NCI-H146 treated with DMSO at 0.1 percent for 48 hours (cell line): ENCODE data around the gene GPAT3.
"Not testable (repeated sequence)": the region's sequence is repeated elsewhere in the genome, so short reads cannot be mapped to it uniquely, and the experiment has no call there.

ENCODE experiments used
- DNase-seq: peaks from one replicate; lab custom pipeline; 2025; ENCODE audit not compliant: unreplicated experiment; lab: John Stamatoyannopoulos, UW

The GPAT3 gene

DNA sequence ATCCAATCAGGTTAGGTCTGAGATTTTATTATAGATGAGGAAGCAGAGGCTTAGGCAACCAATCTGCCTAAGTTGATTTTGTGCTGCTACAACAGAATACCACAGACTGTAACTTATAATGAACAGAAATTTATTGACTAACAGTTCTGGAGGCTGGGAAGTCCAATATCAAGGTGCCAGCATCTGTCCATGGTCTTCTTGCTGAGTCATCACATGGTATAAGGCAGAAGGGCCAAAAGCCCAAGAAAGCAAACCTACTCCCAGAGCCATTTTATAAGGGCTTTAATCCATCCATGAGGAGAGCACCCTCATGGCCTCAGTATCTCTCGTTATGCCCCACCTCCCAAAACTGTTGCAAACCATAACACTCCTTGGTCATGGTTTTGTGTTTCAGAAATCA, 55.8 kb downstream of the GPAT3 start:
- no peak for DNase-seq

GRCh38 chr4:83599183-83599582, 63.3 kb downstream of the GPAT3 start:
- no peak for DNase-seq

GRCh38 chr4:83603129-83603528, 67.2 kb downstream of the GPAT3 start:
- no peak for DNase-seq

DNA sequence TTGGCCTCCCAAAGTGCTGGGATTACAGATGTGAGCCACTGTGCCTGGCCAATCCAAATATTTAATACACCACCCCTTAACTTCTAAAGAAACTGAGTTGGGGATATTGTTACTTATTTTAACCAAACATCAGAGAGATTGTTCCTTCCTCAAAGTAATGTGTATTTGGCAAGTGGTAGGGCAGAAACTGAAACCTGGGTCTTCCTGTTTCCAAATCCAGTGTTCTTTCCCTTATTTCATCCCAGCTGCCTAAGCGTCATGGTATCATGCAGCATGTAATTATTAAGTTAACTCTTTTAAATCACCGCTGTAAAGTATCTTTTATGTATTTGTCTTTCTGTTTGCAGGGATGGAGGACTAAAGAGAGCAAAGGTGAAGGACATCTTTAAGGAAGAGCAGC, 68.4 kb downstream of the GPAT3 start:
- no peak for DNase-seq

GRCh38 chr4:83605210-83605609, 69.3 kb downstream of the GPAT3 start:
- no peak for DNase-seq

GRCh38 chr4:83605744-83606172, 69.8 kb downstream of the GPAT3 start:
- DNase-seq: no peak

GRCh38 chr4:83606460-83606859, 70.6 kb downstream of the GPAT3 start:
- no peak for DNase-seq

GRCh38 chr4:83606898-83607297, 71.0 kb downstream of the GPAT3 start:
- no peak for DNase-seq

DNA sequence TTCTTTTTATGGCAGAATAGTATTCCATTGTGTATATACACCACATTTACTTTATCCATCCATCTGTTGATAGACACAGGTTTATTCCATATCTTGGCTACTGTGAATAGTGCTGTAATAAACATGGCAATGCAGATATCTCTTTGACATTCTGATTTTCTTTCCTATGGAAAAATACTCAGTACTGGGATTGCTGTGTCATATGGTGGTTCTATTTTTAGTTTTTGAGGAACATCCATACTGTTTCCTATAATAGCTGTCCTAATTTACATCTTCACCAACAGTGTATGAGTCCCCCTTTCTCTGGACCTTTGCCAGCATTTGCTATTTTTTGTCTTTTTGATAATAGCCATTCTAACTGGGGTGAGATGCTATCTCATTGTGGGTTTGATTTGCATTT, 73.5 kb downstream of the GPAT3 start:
- no peak for DNase-seq

DNA sequence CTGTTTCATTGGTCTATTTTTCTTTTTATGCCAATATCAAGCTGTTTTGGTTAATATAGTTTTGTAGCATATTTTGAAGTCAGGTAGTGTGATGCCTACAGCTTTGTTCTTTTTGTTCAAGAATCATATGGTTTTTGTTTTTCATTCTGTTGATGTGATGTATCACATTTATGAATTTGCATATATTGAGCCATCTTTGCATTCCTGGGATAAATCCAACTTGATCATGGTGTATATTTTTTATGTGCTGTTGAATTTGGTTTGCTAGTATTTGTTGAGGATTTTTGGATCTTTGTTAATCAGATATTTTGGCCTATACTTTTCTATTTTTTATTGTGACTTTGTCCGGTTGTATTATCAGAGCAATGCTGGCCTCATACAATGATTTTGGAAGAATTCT, 74.8 kb downstream of the GPAT3 start:
- DNase-seq: no peak

GRCh38 chr4:83613023-83613422, 77.1 kb downstream of the GPAT3 start:
- DNase-seq: no peak

DNA sequence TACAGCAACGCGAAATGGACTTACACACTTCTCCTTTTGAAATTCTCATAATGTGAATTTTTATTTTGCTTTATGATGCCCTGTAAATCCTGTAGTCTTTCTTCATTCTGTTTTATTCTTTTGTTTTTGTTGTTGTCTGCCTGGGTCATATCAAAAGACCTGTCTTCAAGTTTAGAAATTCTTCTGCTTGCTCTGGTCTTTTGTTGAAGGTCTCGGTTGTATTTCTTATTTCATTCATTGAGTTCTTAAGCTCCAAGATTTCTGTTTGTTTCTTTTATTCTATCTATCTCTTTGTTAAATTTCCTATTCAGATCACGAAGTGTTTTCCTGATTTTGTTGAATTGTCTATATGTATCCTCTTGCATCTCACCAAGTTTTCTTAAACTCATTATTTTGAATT, 78.1 kb downstream of the GPAT3 start:
- DNase-seq: no peak

DNA sequence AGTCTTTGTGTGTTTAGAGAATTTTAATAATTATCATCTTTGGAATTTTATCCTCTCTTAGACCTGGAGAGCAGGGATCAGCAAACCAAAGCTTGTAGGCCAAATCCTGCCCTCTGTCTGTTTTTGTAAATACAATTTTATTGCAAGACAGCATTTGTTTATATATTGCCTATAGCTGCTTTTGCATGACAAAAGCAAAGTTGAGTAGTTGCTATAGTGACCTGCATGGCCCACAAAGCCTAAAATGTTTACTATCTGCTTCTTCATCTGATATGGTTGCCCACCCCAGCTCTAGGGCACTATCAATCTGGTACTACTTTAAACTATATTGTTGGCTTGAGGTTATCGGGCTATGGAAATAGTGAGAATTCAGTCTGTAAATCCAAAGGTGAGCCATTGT, 80.3 kb downstream of the GPAT3 start:
- no peak for DNase-seq

DNA sequence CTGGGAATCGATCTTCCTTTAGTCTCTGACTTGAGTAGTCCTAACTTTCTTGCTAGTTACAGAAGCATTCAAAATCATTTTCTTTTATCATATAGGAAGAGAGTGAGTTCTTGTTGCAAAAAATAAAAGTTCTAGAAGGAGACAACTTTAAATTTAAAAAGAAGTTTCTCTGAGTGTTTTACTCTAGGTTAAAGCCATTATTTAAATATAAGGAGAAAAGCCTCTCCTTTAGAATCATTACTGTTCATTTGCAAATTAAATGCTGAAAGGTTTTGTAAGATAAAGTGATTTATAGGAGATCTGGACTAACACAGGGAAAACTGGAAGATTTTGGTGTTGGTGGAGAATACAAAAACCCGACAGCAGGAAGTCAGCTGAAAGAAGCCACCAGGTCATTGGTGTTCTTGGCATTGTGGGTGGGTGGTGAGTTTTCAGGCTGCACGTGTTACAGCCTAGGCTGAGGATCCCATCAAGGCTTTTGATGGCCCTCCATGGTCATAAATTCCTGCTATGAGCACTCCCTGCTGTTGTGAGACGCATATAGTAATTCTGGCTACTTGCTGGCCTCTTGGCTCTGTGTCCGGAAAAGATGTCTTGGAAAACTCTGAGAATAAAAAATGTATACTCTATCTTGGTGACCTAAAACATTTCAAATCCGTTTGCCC, 81.6 kb downstream of the GPAT3 start:
- no peak for DNase-seq

DNA sequence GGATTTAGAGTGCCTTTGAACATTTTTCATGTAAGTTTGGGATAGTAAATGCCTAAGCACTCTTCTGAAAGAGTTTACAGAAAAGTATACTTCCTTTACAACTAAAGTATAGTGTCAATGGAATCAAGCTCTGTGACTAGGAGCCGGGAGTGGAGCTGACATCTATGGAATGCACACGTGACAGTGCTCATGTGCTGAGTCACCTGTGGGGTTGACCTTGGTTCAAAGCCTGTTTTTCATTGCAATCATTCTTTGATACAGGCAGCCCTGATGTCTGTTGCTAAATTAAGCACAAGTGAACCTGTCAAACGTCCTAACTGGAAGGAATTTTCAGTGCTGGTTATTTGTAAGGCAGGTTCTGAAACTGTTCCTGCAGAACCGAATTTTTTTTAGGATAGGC, 82.5 kb downstream of the GPAT3 start:
- DNase-seq: no peak

DNA sequence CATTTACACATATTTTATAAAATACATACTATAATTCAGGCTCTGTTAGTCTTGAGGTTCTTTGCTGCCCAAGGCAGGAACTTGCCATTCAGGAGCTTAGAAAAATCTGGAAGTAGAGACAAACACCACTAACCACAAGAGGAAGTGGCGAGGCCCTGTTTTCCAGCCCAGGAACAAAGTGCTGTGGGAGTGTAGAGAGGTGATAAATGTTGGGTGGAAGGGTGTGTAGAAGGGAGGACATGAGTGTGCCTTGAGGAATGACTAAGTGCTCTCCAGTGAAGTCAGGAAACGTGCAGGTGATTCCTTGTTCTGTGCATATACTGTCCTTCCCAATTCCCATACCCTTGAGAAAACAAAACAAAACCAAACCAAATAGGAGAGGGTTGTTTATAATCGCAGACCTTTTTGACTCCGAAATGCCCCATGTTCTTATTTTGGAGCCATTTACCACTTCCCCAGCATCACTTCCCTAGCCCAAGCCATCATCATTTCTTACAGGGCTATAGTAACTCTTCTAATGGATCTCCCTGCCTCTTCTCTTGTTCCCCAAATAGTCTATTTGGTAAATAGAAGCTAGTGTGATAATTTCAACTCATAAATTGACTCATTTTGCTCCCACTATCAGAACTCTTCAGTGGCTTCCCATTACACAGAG, 83.2 kb downstream of the GPAT3 start:
- DNase-seq: no peak

DNA sequence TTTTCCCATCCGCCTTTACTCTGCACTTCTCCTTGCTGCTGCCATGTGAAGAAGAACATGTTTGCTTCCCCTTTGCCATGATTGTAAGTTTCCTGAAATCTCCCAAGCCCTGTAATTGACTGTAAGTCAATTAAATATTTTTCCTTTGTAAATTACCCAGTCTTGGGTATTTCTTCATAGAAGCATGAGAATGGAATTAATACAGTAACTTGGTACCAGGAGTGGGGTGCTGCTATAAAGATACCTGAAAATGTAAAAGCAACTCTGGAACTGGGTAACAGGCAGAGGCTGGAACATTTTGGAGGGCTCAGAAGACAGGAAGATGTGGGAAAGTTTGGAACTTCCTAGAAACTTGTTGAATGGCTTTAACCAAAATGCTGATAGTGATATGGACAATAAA, 86.2 kb downstream of the GPAT3 start:
- not testable (repeated sequence) for DNase-seq

- no peak for DNase-seq
Observed at GRCh38 chr4:83625821-83626220, 89.9 kb downstream of the GPAT3 start.

DNA sequence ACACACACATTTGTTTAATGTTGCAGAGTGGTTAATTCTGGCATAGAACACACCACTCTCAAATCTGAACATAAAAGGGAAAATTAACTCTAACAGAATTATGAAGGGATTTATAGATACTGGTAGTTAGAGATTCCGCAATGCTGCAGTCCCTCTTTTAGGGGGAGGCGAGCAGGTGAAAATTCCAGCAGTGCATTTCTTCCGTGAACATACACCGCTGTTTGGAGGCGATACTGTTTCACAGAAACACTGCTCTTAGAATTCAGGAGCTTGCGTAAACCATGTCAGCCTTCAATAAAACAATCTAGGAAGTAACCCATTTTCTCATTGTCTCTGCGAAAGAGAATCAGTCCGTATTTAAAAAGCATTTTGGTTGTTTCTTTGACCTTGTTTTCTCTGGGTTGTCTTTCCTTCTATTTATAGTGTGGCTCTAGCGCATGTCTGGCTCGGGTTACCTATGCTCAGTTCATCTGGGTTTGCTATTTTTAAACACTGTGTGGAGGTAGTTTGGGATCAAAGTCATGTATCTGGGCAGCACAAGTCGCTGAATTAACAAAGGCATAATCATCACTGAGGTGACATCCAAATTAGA, 90.4 kb downstream of the GPAT3 start:
- DNase-seq: no peak

- DNase-seq: no peak
Observed at GRCh38 chr4:83629945-83630721, 94.2 kb downstream of the GPAT3 start.

- DNase-seq: no peak
Observed at GRCh38 chr4:83631066-83631465, 95.2 kb downstream of the GPAT3 start.

- DNase-seq: no peak
Observed at GRCh38 chr4:83636930-83637329, 101.0 kb downstream of the GPAT3 start.
